ENCODE data around the gene COX7A2L.

DNA sequence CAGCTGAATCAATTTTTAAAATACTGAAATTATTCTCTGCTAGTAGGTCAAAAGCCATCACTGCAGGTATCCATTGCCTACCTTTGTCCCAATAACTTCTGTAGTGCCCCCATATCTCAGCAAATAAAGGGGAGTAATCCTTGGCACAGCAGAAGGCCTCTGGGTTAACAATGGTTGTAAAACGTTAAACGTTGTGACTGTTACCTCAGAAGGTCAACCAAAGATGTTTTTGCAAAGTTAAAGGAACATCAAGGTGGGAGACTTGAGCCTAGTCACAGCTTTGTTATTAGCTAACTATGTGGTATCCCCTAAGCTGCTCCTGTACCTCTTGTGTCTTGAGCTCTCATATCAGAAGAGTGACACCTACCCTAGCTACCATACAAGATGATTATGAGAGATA lies 60.5 kb downstream of the COX7A2L start:
- TF ChIP-seq TCF7L2 (IDR thresholded peaks at IDR 0.05; ENCODE audit: low read depth, low read length) (no peak), CTCF (IDR thresholded peaks at IDR 0.05) (no peak), POLR2AphosphoS5 (IDR thresholded peaks at IDR 0.05; ENCODE audit: low read depth, low read length) (no peak), SIN3A (IDR thresholded peaks at IDR 0.05; ENCODE audit: borderline replicate concordance, insufficient read depth, low read depth, low read length) (no peak)
- TF ChIP-seq, protein P1, sequence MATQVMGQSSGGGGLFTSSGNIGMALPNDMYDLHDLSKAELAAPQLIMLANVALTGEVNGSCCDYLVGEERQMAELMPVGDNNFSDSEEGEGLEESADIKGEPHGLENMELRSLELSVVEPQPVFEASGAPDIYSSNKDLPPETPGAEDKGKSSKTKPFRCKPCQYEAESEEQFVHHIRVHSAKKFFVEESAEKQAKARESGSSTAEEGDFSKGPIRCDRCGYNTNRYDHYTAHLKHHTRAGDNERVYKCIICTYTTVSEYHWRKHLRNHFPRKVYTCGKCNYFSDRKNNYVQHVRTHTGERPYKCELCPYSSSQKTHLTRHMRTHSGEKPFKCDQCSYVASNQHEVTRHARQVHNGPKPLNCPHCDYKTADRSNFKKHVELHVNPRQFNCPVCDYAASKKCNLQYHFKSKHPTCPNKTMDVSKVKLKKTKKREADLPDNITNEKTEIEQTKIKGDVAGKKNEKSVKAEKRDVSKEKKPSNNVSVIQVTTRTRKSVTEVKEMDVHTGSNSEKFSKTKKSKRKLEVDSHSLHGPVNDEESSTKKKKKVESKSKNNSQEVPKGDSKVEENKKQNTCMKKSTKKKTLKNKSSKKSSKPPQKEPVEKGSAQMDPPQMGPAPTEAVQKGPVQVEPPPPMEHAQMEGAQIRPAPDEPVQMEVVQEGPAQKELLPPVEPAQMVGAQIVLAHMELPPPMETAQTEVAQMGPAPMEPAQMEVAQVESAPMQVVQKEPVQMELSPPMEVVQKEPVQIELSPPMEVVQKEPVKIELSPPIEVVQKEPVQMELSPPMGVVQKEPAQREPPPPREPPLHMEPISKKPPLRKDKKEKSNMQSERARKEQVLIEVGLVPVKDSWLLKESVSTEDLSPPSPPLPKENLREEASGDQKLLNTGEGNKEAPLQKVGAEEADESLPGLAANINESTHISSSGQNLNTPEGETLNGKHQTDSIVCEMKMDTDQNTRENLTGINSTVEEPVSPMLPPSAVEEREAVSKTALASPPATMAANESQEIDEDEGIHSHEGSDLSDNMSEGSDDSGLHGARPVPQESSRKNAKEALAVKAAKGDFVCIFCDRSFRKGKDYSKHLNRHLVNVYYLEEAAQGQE (IDR thresholded peaks at IDR 0.05; ENCODE audit: insufficient read depth in 1 of 2, low read depth in 2 of 2, low read length in 1 of 2): no peak

Measured in Panc1 (cell line).